Panc1 (cell line): Measurements from ENCODE around the gene CD274.
"Not testable (repeated sequence)": the region's sequence is repeated elsewhere in the genome, so short reads cannot be mapped to it uniquely, and the experiment has no call there.

Source experiments
- POLR2AphosphoS5 ChIP-seq: IDR thresholded peaks from 2 replicates; pipeline ENCODE4 v1.6.1; 2012; ENCODE audit warnings: mild to moderate bottlenecking, low read depth, low read length, moderate library complexity
- REST ChIP-seq, 2 experiments: IDR thresholded peaks; 2 replicates each; pipeline ENCODE4 v1.6.1; 2011 to 2012; ENCODE audit warnings: low read depth in 2 of 2, control low read depth in 1 of 2, low read length in 1 of 2, mild to moderate bottlenecking in 1 of 2, moderate library complexity in 1 of 2; ENCODE audit not compliant: insufficient read depth in 1 of 2

GRCh38 chr9:5432890-5433289 is 17.5 kb upstream of the CD274 start:
- not testable (repeated sequence) for TF ChIP-seq POLR2AphosphoS5; REST (IDR thresholded peaks at IDR 0.05; ENCODE audit: insufficient read depth in 1 of 2, low read depth in 2 of 2, low read length in 1 of 2)
